AG09309 (cell line): ENCODE measurements around the gene B3GNT8.

Experiments used
- DNase-seq: peaks from one replicate; pipeline ENCODE4 v3.0.0-alpha.2; 2010; ENCODE audit warnings: low read depth
- H3K4me3 ChIP-seq: 2 replicates; pipeline ENCODE4 v1.5.1; 2011; ENCODE audit warnings: mild to moderate bottlenecking, low read depth, low read length, moderate library complexity; ENCODE audit not compliant: control insufficient read depth
- CTCF ChIP-seq: IDR thresholded peaks from 2 replicates; pipeline ENCODE4 v1.5.1; 2011; ENCODE audit warnings: mild to moderate bottlenecking, low read depth, low read length, inconsistent platforms; ENCODE audit not compliant: insufficient read depth, control insufficient read depth; ENCODE audit errors: missing control alignments

B3GNT8 gene

GRCh38 chr19:41428481-41428859 is 1.3 kb upstream of the B3GNT8 start:
- no peak for TF ChIP-seq CTCF
- DNase-seq, result no peak
- no peak overlapping the region for H3K4me3 ChIP-seq

GRCh38 chr19:41427647-41428480 is 690 bp upstream of the B3GNT8 start:
- no peak for DNase-seq
- no peak for TF ChIP-seq CTCF
- peak overlapping the region; percentile 52 for H3K4me3 ChIP-seq

GRCh38 chr19:41426116-41426841 is 895 bp downstream of the B3GNT8 start:
- TF ChIP-seq CTCF, result no peak
- DNase-seq, result no peak
- peak overlapping the region; percentile 52 for H3K4me3 ChIP-seq

- DNase-seq, result no peak
- H3K4me3 ChIP-seq, result no peak overlapping the region
- TF ChIP-seq CTCF, result no peak
These were observed 1.7 kb downstream of the B3GNT8 start for GRCh38 chr19:41425174-41426115.

- no peak for TF ChIP-seq CTCF
- no peak overlapping the region for H3K4me3 ChIP-seq
- DNase-seq, result no peak
These were observed 2.6 kb downstream of the B3GNT8 start for GRCh38 chr19:41424335-41425173.
